Left ventricle myocardium inferior (tissue), 1 donor: Measurements from ENCODE around the gene FEZ2. TPM values are rescaled to one million over a fixed set of nuclear protein-coding genes. Genes with fewer than 3 reads are reported as not detected.
"Not testable (repeated sequence)": the region's sequence is repeated elsewhere in the genome, so short reads cannot be mapped to it uniquely, and the experiment has no call there.

Source experiments
- DNase-seq: peaks from one replicate; pipeline ENCODE4 v3.0.0-alpha.2; 2020
- H3K27ac ChIP-seq: fragments of 200-600 bp; replicated peaks from 2 replicates; pipeline ENCODE4 v1.8.0; 2021
- H3K27me3 ChIP-seq: fragments of 200-600 bp; 2 replicates; pipeline ENCODE4 v1.8.0; 2021; ENCODE audit warnings: low read depth
- H3K36me3 ChIP-seq: fragments of 200-600 bp; 2 replicates; pipeline ENCODE4 v1.8.0; 2021
- H3K4me1 ChIP-seq: fragments of 200-600 bp; 2 replicates; pipeline ENCODE4 v1.8.0; 2021
- H3K4me3 ChIP-seq: fragments of 200-600 bp; 2 replicates; pipeline ENCODE4 v1.8.0; 2021; ENCODE audit warnings: mild to moderate bottlenecking, moderate library complexity
- H3K9me3 ChIP-seq: fragments of 200-600 bp; replicated peaks from 2 replicates; pipeline ENCODE4 v1.8.0; 2021
- CTCF ChIP-seq: fragments of 200-600 bp; IDR thresholded peaks from 2 replicates; pipeline ENCODE4 v1.8.0; 2021; ENCODE audit warnings: antibody characterized with exemption, mild to moderate bottlenecking, borderline replicate concordance
- intact Hi-C: fragments of 100-400 bp; cut with micrococcal nuclease; formaldehyde crosslinking; loops from one replicate; pipeline ENCODE4 v1.11.0; 2022
- total RNA-seq: library from RNA; stranded (reverse); fragmentation: NEBNext Ultra II Directional; extraction: Animal tissue kit (Norgen Biotek cat#: 25700); gene quantifications from one replicate; pipeline ENCODE4 v1.2.1, GENCODE V29; 2021
- donor health status: DM: no; HTN: yes; CAD: no; lungs with severe emphysema.

The FEZ2 gene
- total RNA-seq, 1 donor from 2014 or later = 49.6 TPM

- Histone ChIP-seq H3K27ac (no peak overlapping the region), H3K36me3 (no peaks in the 10 kb centered on the region), H3K4me3 (no peak overlapping the region), H3K9me3 (no peaks in the 10 kb centered on the region), H3K4me1 (no peaks in the 10 kb centered on the region), H3K27me3 (no peaks in the 10 kb centered on the region)
- intact Hi-C loops = no loop called here
- DNase-seq = no peak
- no peak for TF ChIP-seq CTCF
Measured at GRCh38 chr2:36611316-36611990, 13.5 kb upstream of the FEZ2 start.

GRCh38 chr2:36609507-36609906 lies 11.5 kb upstream of the FEZ2 start:
- H3K4me3 ChIP-seq = no peak overlapping the region

GRCh38 chr2:36607947-36608346 lies 10.0 kb upstream of the FEZ2 start:
- Histone ChIP-seq H3K4me1 (no peaks in the 10 kb centered on the region), H3K27ac (no peak overlapping the region), H3K27me3 (no peaks in the 10 kb centered on the region), H3K9me3 (no peaks in the 10 kb centered on the region), H3K4me3 (no peak overlapping the region), H3K36me3 (no peaks in the 10 kb centered on the region)
- intact Hi-C loops = no loop called here
- no peak for TF ChIP-seq CTCF
- no peak for DNase-seq

More at GRCh38 chr2:36609507-36609906, 11.5 kb upstream of the FEZ2 start:
- Histone ChIP-seq H3K27me3 (no peaks in the 10 kb centered on the region), H3K36me3 (no peaks in the 10 kb centered on the region), H3K4me1 (no peaks in the 10 kb centered on the region), H3K27ac (no peak overlapping the region), H3K9me3 (no peaks in the 10 kb centered on the region)
- intact Hi-C loops = no loop called here
- no peak for TF ChIP-seq CTCF
- DNase-seq = no peak

- no peaks in the 10 kb centered on the region for H3K27me3 ChIP-seq
- TF ChIP-seq CTCF = no peak
- H3K4me3 ChIP-seq = no peak overlapping the region
- intact Hi-C loops = no loop called here
- H3K4me1 ChIP-seq = no peaks in the 10 kb centered on the region
- no peak for DNase-seq
- no peaks in the 10 kb centered on the region for H3K36me3 ChIP-seq
- no peaks in the 10 kb centered on the region for H3K9me3 ChIP-seq
- no peak overlapping the region for H3K27ac ChIP-seq
Measured at GRCh38 chr2:36606925-36607324, 9.0 kb upstream of the FEZ2 start.

- no peak for TF ChIP-seq CTCF
- H3K9me3 ChIP-seq = no peaks in the 10 kb centered on the region
- H3K36me3 ChIP-seq = no peaks in the 10 kb centered on the region
- no peaks in the 10 kb centered on the region for H3K27me3 ChIP-seq
- H3K27ac ChIP-seq = no peak overlapping the region
- H3K4me1 ChIP-seq = no peaks in the 10 kb centered on the region
- intact Hi-C loops = no loop called here
- H3K4me3 ChIP-seq = no peak overlapping the region
- no peak for DNase-seq
Measured at GRCh38 chr2:36605273-36605672, 7.3 kb upstream of the FEZ2 start.

- H3K36me3 ChIP-seq, H3K9me3 ChIP-seq, H3K4me1 ChIP-seq, intact Hi-C loops, DNase-seq, H3K4me3 ChIP-seq, H3K27ac ChIP-seq, H3K27me3 ChIP-seq: not testable (repeated sequence)
Measured at GRCh38 chr2:36603629-36604028, 5.7 kb upstream of the FEZ2 start.
